Measurements from ENCODE around the gene MAPKAP1.
A peak's percentile ranks its signal among the peaks of the same experiment; 100 is the strongest.

The MAPKAP1 gene

GRCh38 chr9:125660557-125660956, 46.5 kb downstream of the MAPKAP1 start:
- TF ChIP-seq POLR2AphosphoS5 (IDR thresholded peaks at IDR 0.05; ENCODE audit: low read depth, low read length) (no peak), POLR2A (IDR thresholded peaks at IDR 0.05; ENCODE audit: low read depth, low read length) (no peak), TAF1 (IDR thresholded peaks at IDR 0.05; ENCODE audit: borderline replicate concordance, low read depth, low read length) (no peak)
- DNase-seq (ENCODE audit: insufficient read length) (no peak), FAIRE-seq (no peak)

GRCh38 chr9:125659954-125660353, 47.1 kb downstream of the MAPKAP1 start:
- TF ChIP-seq TAF1 (IDR thresholded peaks at IDR 0.05; ENCODE audit: borderline replicate concordance, low read depth, low read length) (no peak), POLR2A (IDR thresholded peaks at IDR 0.05; ENCODE audit: low read depth, low read length) (no peak), POLR2AphosphoS5 (IDR thresholded peaks at IDR 0.05; ENCODE audit: low read depth, low read length) (no peak)
- FAIRE-seq (peak; percentile 40), DNase-seq (ENCODE audit: insufficient read length) (no peak)

- DNase-seq (ENCODE audit: insufficient read length) (no peak), FAIRE-seq (no peak)
- TF ChIP-seq POLR2AphosphoS5 (IDR thresholded peaks at IDR 0.05; ENCODE audit: low read depth, low read length) (no peak), POLR2A (IDR thresholded peaks at IDR 0.05; ENCODE audit: low read depth, low read length) (0 out of 2 replicates have a peak, but pooled peaks have one; percentile 12), TAF1 (IDR thresholded peaks at IDR 0.05; ENCODE audit: borderline replicate concordance, low read depth, low read length) (no peak)
Measured at GRCh38 chr9:125659201-125659840, 47.7 kb downstream of the MAPKAP1 start.

- FAIRE-seq (no peak), DNase-seq (ENCODE audit: insufficient read length) (no peak)
- TF ChIP-seq POLR2AphosphoS5 (IDR thresholded peaks at IDR 0.05; ENCODE audit: low read depth, low read length) (no peak), POLR2A (IDR thresholded peaks at IDR 0.05; ENCODE audit: low read depth, low read length) (no peak), TAF1 (IDR thresholded peaks at IDR 0.05; ENCODE audit: borderline replicate concordance, low read depth, low read length) (no peak)
Measured at GRCh38 chr9:125656560-125656959, 50.4 kb downstream of the MAPKAP1 start.

GRCh38 chr9:125655691-125656410, 51.2 kb downstream of the MAPKAP1 start:
- FAIRE-seq (no peak), DNase-seq (ENCODE audit: insufficient read length) (no peak)
- TF ChIP-seq POLR2AphosphoS5 (IDR thresholded peaks at IDR 0.05; ENCODE audit: low read depth, low read length) (no peak), POLR2A (IDR thresholded peaks at IDR 0.05; ENCODE audit: low read depth, low read length) (no peak), TAF1 (IDR thresholded peaks at IDR 0.05; ENCODE audit: borderline replicate concordance, low read depth, low read length) (no peak)

GRCh38 chr9:125655066-125655633, 51.9 kb downstream of the MAPKAP1 start:
- FAIRE-seq (no peak), DNase-seq (ENCODE audit: insufficient read length) (no peak)
- TF ChIP-seq TAF1 (IDR thresholded peaks at IDR 0.05; ENCODE audit: borderline replicate concordance, low read depth, low read length) = no peak
- TF ChIP-seq POLR2A (IDR thresholded peaks at IDR 0.05; ENCODE audit: low read depth, low read length) = no peak
- TF ChIP-seq POLR2AphosphoS5 (IDR thresholded peaks at IDR 0.05; ENCODE audit: low read depth, low read length) = no peak

GRCh38 chr9:125654121-125654520, 52.9 kb downstream of the MAPKAP1 start:
- no peak for FAIRE-seq

GRCh38 chr9:125653325-125653724, 53.7 kb downstream of the MAPKAP1 start:
- FAIRE-seq (no peak), DNase-seq (ENCODE audit: insufficient read length) (no peak)
- no peak for TF ChIP-seq POLR2AphosphoS5 (IDR thresholded peaks at IDR 0.05; ENCODE audit: low read depth, low read length)
- no peak for TF ChIP-seq TAF1 (IDR thresholded peaks at IDR 0.05; ENCODE audit: borderline replicate concordance, low read depth, low read length)
- TF ChIP-seq POLR2A (IDR thresholded peaks at IDR 0.05; ENCODE audit: low read depth, low read length) = no peak

More at GRCh38 chr9:125654121-125654520, 52.9 kb downstream of the MAPKAP1 start:
- TF ChIP-seq POLR2AphosphoS5 (IDR thresholded peaks at IDR 0.05; ENCODE audit: low read depth, low read length) (no peak), POLR2A (IDR thresholded peaks at IDR 0.05; ENCODE audit: low read depth, low read length) (no peak), TAF1 (IDR thresholded peaks at IDR 0.05; ENCODE audit: borderline replicate concordance, low read depth, low read length) (no peak)
- no peak for DNase-seq (ENCODE audit: insufficient read length)

GRCh38 chr9:125652759-125653158, 54.2 kb downstream of the MAPKAP1 start:
- FAIRE-seq = no peak
- TF ChIP-seq POLR2A (IDR thresholded peaks at IDR 0.05; ENCODE audit: low read depth, low read length) (no peak), POLR2AphosphoS5 (IDR thresholded peaks at IDR 0.05; ENCODE audit: low read depth, low read length) (no peak), TAF1 (IDR thresholded peaks at IDR 0.05; ENCODE audit: borderline replicate concordance, low read depth, low read length) (no peak)
- no peak for DNase-seq (ENCODE audit: insufficient read length)

GRCh38 chr9:125652233-125652594, 54.8 kb downstream of the MAPKAP1 start:
- DNase-seq (ENCODE audit: insufficient read length) (no peak), FAIRE-seq (no peak)
- no peak for TF ChIP-seq TAF1 (IDR thresholded peaks at IDR 0.05; ENCODE audit: borderline replicate concordance, low read depth, low read length)
- no peak for TF ChIP-seq POLR2A (IDR thresholded peaks at IDR 0.05; ENCODE audit: low read depth, low read length)
- no peak for TF ChIP-seq POLR2AphosphoS5 (IDR thresholded peaks at IDR 0.05; ENCODE audit: low read depth, low read length)

- FAIRE-seq (no peak), DNase-seq (ENCODE audit: insufficient read length) (no peak)
- no peak for TF ChIP-seq POLR2A (IDR thresholded peaks at IDR 0.05; ENCODE audit: low read depth, low read length)
- no peak for TF ChIP-seq TAF1 (IDR thresholded peaks at IDR 0.05; ENCODE audit: borderline replicate concordance, low read depth, low read length)
- TF ChIP-seq POLR2AphosphoS5 (IDR thresholded peaks at IDR 0.05; ENCODE audit: low read depth, low read length) = no peak
Measured at GRCh38 chr9:125651576-125652232, 55.3 kb downstream of the MAPKAP1 start.
